ENCODE measurements around the gene SENP5.
"Not testable (repeated sequence)": the region's sequence is repeated elsewhere in the genome, so short reads cannot be mapped to it uniquely, and the experiment has no call there.

SENP5 gene

GRCh38 chr3:196842567-196843434 lies 24.9 kb upstream of the SENP5 start:
- Histone ChIP-seq H3K79me2 (ENCODE audit: insufficient read depth, low read length) (no peaks in the 10 kb centered on the region), H3K9ac (ENCODE audit: low read depth, low read length, poor library complexity, severe bottlenecking) (no peak overlapping the region), H3K27me3 (ENCODE audit: insufficient read depth, low read length, poor library complexity, severe bottlenecking) (no peaks in the 10 kb centered on the region), H3K9me3 (ENCODE audit: insufficient read depth, low read depth, low read length) (no peaks in the 10 kb centered on the region), H3K4me2 (ENCODE audit: low read depth, low read length, poor library complexity, severe bottlenecking) (no peak overlapping the region), H3K4me1 (ENCODE audit: insufficient read depth, low read length, poor library complexity, severe bottlenecking) (no peaks in the 10 kb centered on the region), H3F3A (ENCODE audit: low read depth) (no peaks in the 10 kb centered on the region), H3K9me2 (replicated peaks; ENCODE audit: low read depth, low read length) (no peaks in the 10 kb centered on the region), H4K20me1 (ENCODE audit: insufficient read depth, low read length, poor library complexity, severe bottlenecking) (no peaks in the 10 kb centered on the region), H3K36me3 (ENCODE audit: insufficient read depth, low read length) (no peaks in the 10 kb centered on the region), H3K4me3 (ENCODE audit: low read length, poor library complexity, severe bottlenecking) (no peak overlapping the region), H2AFZ (ENCODE audit: low read length) (no peak overlapping the region)
- TF ChIP-seq, protein P1, sequence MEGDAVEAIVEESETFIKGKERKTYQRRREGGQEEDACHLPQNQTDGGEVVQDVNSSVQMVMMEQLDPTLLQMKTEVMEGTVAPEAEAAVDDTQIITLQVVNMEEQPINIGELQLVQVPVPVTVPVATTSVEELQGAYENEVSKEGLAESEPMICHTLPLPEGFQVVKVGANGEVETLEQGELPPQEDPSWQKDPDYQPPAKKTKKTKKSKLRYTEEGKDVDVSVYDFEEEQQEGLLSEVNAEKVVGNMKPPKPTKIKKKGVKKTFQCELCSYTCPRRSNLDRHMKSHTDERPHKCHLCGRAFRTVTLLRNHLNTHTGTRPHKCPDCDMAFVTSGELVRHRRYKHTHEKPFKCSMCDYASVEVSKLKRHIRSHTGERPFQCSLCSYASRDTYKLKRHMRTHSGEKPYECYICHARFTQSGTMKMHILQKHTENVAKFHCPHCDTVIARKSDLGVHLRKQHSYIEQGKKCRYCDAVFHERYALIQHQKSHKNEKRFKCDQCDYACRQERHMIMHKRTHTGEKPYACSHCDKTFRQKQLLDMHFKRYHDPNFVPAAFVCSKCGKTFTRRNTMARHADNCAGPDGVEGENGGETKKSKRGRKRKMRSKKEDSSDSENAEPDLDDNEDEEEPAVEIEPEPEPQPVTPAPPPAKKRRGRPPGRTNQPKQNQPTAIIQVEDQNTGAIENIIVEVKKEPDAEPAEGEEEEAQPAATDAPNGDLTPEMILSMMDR (conservative IDR thresholded peaks at IDR 0.05; ENCODE audit: low read length): no peak
- no peak for TF ChIP-seq EZH2phosphoT487 (IDR thresholded peaks at IDR 0.05; ENCODE audit: borderline replicate concordance)

DNA sequence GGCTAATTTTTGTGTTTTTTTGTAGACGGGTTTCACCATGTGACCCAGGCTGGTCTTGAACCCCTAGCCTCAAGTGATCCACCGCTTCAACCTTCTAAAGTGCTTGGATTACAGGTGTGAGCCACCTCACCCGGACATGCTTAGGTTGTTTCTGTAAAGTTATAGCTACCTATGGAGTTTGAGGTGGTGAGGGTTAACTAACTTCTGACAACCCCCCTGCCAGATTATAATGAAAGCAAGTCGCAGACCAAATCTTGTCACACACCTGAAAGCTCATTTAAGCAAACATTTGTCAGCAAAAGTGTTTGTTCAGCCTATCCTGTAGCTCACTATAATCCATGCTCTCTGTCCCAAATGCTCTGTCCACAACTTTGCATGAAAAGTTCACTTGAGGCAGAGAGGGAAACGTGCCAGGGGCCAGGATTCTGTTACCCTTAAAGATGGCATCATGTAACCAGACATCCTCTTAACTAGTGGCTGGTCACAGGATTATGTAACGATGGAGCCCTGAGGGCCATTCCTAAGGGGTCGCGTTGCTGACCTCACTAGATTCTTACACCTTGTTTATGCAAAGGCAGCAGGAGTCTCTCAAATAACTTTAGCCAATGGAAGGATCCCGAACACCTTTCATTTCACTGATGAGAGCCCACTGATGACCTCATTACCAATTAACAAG lies 24.1 kb upstream of the SENP5 start:
- no peaks in the 10 kb centered on the region for H4K20me1 ChIP-seq (ENCODE audit: insufficient read depth, low read length, poor library complexity, severe bottlenecking)
- no peak for TF ChIP-seq EZH2phosphoT487 (IDR thresholded peaks at IDR 0.05; ENCODE audit: borderline replicate concordance)
- TF ChIP-seq, protein P1 (conservative IDR thresholded peaks at IDR 0.05; ENCODE audit: low read length): no peak
- no peak overlapping the region for H3K4me2 ChIP-seq (ENCODE audit: low read depth, low read length, poor library complexity, severe bottlenecking)
- no peaks in the 10 kb centered on the region for H3K4me1 ChIP-seq (ENCODE audit: insufficient read depth, low read length, poor library complexity, severe bottlenecking)
- H3K4me3 ChIP-seq (ENCODE audit: low read length, poor library complexity, severe bottlenecking): no peak overlapping the region
- no peaks in the 10 kb centered on the region for H3K36me3 ChIP-seq (ENCODE audit: insufficient read depth, low read length)
- no peaks in the 10 kb centered on the region for H3F3A ChIP-seq (ENCODE audit: low read depth)
- no peaks in the 10 kb centered on the region for H3K9me2 ChIP-seq (replicated peaks; ENCODE audit: low read depth, low read length)
- no peak overlapping the region for H2AFZ ChIP-seq (ENCODE audit: low read length)
- no peaks in the 10 kb centered on the region for H3K79me2 ChIP-seq (ENCODE audit: insufficient read depth, low read length)
- no peaks in the 10 kb centered on the region; the same call in 1 of the 2 replicates for H3K9me3 ChIP-seq (ENCODE audit: insufficient read depth, low read depth, low read length)
- no peak overlapping the region for H3K9ac ChIP-seq (ENCODE audit: low read depth, low read length, poor library complexity, severe bottlenecking)
- no peaks in the 10 kb centered on the region for H3K27me3 ChIP-seq (ENCODE audit: insufficient read depth, low read length, poor library complexity, severe bottlenecking)

- not testable (repeated sequence) for H3K4me2 ChIP-seq (ENCODE audit: low read depth, low read length, poor library complexity, severe bottlenecking); H3K4me1 ChIP-seq (ENCODE audit: insufficient read depth, low read length, poor library complexity, severe bottlenecking); H3F3A ChIP-seq (ENCODE audit: low read depth); H3K9me3 ChIP-seq (ENCODE audit: insufficient read depth, low read depth, low read length); H3K36me3 ChIP-seq (ENCODE audit: insufficient read depth, low read length); H3K9me2 ChIP-seq (replicated peaks; ENCODE audit: low read depth, low read length); H4K20me1 ChIP-seq (ENCODE audit: insufficient read depth, low read length, poor library complexity, severe bottlenecking); H3K9ac ChIP-seq (ENCODE audit: low read depth, low read length, poor library complexity, severe bottlenecking); H3K4me3 ChIP-seq (ENCODE audit: low read length, poor library complexity, severe bottlenecking); H2AFZ ChIP-seq (ENCODE audit: low read length); H3K27me3 ChIP-seq (ENCODE audit: insufficient read depth, low read length, poor library complexity, severe bottlenecking); H3K79me2 ChIP-seq (ENCODE audit: insufficient read depth, low read length)
Observed at GRCh38 chr3:196844235-196845219, 23.2 kb upstream of the SENP5 start.

- not testable (repeated sequence) for H3K27me3 ChIP-seq (ENCODE audit: insufficient read depth, low read length, poor library complexity, severe bottlenecking); H3K36me3 ChIP-seq (ENCODE audit: insufficient read depth, low read length); H3K4me1 ChIP-seq (ENCODE audit: insufficient read depth, low read length, poor library complexity, severe bottlenecking); H3K9ac ChIP-seq (ENCODE audit: low read depth, low read length, poor library complexity, severe bottlenecking); H3K4me3 ChIP-seq (ENCODE audit: low read length, poor library complexity, severe bottlenecking); H2AFZ ChIP-seq (ENCODE audit: low read length); H3K79me2 ChIP-seq (ENCODE audit: insufficient read depth, low read length); H3K9me2 ChIP-seq (replicated peaks; ENCODE audit: low read depth, low read length); H3F3A ChIP-seq (ENCODE audit: low read depth); H3K9me3 ChIP-seq (ENCODE audit: insufficient read depth, low read depth, low read length); H3K4me2 ChIP-seq (ENCODE audit: low read depth, low read length, poor library complexity, severe bottlenecking); H4K20me1 ChIP-seq (ENCODE audit: insufficient read depth, low read length, poor library complexity, severe bottlenecking)
Observed at GRCh38 chr3:196848375-196848774, 19.3 kb upstream of the SENP5 start.

Data from Loucy (cell line).